ENCODE results near the gene NELL2. TPM values are rescaled to one million over a fixed set of nuclear protein-coding genes. Genes with fewer than 3 reads are reported as not detected.

Gene NELL2
- total RNA-seq, 1 experiment from 2014 or later = 1.1 TPM

DNA sequence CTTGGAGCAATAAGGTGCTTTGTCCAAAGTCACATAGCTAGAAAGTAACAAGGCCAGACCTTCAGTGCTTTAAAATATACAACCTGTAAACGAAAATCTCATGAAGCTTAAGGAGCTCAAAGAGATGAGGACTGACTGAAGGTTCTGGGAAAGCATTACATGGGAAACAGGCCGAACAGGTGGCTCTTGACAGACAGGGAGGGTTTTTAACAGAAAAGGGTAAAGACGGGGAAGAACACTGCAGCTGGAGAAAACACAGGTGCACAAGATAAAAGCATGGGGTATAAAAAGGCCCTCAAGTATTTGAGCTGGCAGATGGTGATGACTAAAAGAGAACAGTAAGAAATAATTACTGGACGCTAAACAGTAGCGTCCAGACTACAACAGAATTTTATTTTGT, 257.2 kb downstream of the NELL2 start (continued):
- no peak for TF ChIP-seq EZH2 (IDR thresholded peaks at IDR 0.05)
- no peak for TF ChIP-seq TCF7L2 (IDR thresholded peaks at IDR 0.05; ENCODE audit: borderline replicate concordance, extremely low read depth, insufficient read depth, insufficient read length)
- no peak for TF ChIP-seq ZFX (IDR thresholded peaks at IDR 0.05)
- no peak for TF ChIP-seq MAX (IDR thresholded peaks at IDR 0.05)

DNA sequence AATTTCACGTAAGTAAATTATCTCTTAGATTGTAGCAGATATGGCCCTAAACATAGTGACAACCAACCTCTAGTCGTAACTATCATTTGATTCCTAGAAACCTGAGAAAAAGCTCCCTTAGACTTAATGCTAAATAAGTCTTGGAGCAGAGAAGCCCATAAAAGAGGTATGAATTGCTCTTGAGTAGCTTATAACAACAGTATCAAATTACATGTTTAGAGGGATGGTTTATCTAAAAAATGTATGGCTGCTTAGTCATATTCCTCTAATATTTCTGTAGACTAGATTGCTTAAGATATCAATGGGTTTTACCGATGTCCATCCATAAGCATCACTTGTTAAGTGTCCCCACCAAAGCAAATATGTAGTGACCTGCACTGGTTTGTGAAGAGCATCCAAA, 259.7 kb downstream of the NELL2 start:
- H3K4me1 ChIP-seq (ENCODE audit: control insufficient read depth in 1 of 2, insufficient read depth in 2 of 2, low read length in 2 of 2) = no peaks in the 10 kb centered on the region
- H3K4me3 ChIP-seq (replicated peaks in 1 of 2; ENCODE audit: low read depth in 1 of 2, low read length in 2 of 2) = no peak overlapping the region
- H3K27me3 ChIP-seq (ENCODE audit: insufficient read depth, low read length) = peaks cover 4% of the 10 kb centered on the region; the same call in 1 of the 2 replicates
- H3K4me2 ChIP-seq (ENCODE audit: low read length) = no peak overlapping the region
- ChIA-PET CTCF (no interaction called here), RAD21 (ENCODE audit: low non-redundant PET in 1 of 2, low total read pairs in 2 of 2, uncharacterized antibody in 2 of 2, unreplicated experiment in 2 of 2) (no interaction called here), POLR2A (no interaction called here)
- TF ChIP-seq JUND (IDR thresholded peaks at IDR 0.05) = no peak
- ATAC-seq (no peak), DNase-seq (ENCODE audit: low read depth, low spot score) (no peak)
- BruUV-seq (replicated peaks) = no TSS peak
- no peaks in the 10 kb centered on the region for H3K79me2 ChIP-seq (ENCODE audit: insufficient read depth, low read length)
- H4K20me1 ChIP-seq (ENCODE audit: insufficient read depth) = no peaks in the 10 kb centered on the region
- no peak overlapping the region for H2AFZ ChIP-seq (ENCODE audit: low read depth, low read length, poor library complexity, severe bottlenecking)
- H3K36me3 ChIP-seq (ENCODE audit: control insufficient read depth in 1 of 2, insufficient read depth in 2 of 2, low read length in 2 of 2) = no peaks in the 10 kb centered on the region
- H3K9me2 ChIP-seq (ENCODE audit: insufficient read depth) = no peaks in the 10 kb centered on the region
- intact Hi-C loops (cut with micrococcal nuclease) = no loop called here
- no peaks in the 10 kb centered on the region for H3K9me3 ChIP-seq (ENCODE audit: control insufficient read depth in 1 of 2, insufficient read depth in 1 of 2, low read depth in 1 of 2, low read length in 2 of 2)
- H3K9ac ChIP-seq (ENCODE audit: low read length) = no peak overlapping the region
- H3K27ac ChIP-seq (ENCODE audit: low read depth, low read length) = no peak overlapping the region

DNA sequence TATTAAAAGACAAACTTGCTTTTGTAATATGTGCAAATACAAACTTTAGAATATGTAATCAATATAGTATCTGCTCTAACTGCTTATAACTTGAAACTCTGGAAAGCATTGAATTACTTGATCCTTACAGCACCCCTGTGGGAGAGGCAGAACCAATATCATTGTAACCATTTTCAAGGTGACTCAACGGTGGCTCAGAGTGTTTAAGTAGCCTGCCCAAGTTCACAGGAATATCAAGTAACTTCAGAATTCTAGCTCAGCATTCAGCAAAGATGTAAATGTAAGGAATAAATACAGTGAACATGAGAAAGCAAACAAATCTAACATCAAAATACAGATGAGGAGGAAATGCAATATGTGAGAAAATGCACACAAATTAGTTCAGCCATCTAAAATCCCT, 264.6 kb downstream of the NELL2 start:
- no peak overlapping the region for H3K27ac ChIP-seq (ENCODE audit: low read depth, low read length)
- H4K20me1 ChIP-seq (ENCODE audit: insufficient read depth) = no peaks in the 10 kb centered on the region
- ATAC-seq (no peak), DNase-seq (ENCODE audit: low read depth, low spot score) (no peak)
- intact Hi-C loops (cut with micrococcal nuclease) = no loop called here
- H3K9me3 ChIP-seq (ENCODE audit: control insufficient read depth in 1 of 2, insufficient read depth in 1 of 2, low read depth in 1 of 2, low read length in 2 of 2) = no peaks in the 10 kb centered on the region
- H3K36me3 ChIP-seq (ENCODE audit: control insufficient read depth in 1 of 2, insufficient read depth in 2 of 2, low read length in 2 of 2) = no peaks in the 10 kb centered on the region
- no peak for TF ChIP-seq JUND (IDR thresholded peaks at IDR 0.05)
- TF ChIP-seq MAX (IDR thresholded peaks at IDR 0.05) = no peak
- TF ChIP-seq SIN3A (IDR thresholded peaks at IDR 0.05; ENCODE audit: low read depth) = no peak
- no peak for TF ChIP-seq POLR2A (IDR thresholded peaks at IDR 0.05; ENCODE audit: borderline replicate concordance, extremely low read depth, insufficient read depth, insufficient read length)
- TF ChIP-seq EGR1 (IDR thresholded peaks at IDR 0.05; ENCODE audit: low read depth) = no peak
- TF ChIP-seq SRF (IDR thresholded peaks at IDR 0.05; ENCODE audit: low read depth) = no peak
- no peak for TF ChIP-seq ZNF274 (IDR thresholded peaks at IDR 0.05; ENCODE audit: low read depth, low read length)
- TF ChIP-seq, protein P1, sequence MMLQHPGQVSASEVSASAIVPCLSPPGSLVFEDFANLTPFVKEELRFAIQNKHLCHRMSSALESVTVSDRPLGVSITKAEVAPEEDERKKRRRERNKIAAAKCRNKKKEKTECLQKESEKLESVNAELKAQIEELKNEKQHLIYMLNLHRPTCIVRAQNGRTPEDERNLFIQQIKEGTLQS (IDR thresholded peaks at IDR 0.05) = no peak
- TF ChIP-seq, protein P2, sequence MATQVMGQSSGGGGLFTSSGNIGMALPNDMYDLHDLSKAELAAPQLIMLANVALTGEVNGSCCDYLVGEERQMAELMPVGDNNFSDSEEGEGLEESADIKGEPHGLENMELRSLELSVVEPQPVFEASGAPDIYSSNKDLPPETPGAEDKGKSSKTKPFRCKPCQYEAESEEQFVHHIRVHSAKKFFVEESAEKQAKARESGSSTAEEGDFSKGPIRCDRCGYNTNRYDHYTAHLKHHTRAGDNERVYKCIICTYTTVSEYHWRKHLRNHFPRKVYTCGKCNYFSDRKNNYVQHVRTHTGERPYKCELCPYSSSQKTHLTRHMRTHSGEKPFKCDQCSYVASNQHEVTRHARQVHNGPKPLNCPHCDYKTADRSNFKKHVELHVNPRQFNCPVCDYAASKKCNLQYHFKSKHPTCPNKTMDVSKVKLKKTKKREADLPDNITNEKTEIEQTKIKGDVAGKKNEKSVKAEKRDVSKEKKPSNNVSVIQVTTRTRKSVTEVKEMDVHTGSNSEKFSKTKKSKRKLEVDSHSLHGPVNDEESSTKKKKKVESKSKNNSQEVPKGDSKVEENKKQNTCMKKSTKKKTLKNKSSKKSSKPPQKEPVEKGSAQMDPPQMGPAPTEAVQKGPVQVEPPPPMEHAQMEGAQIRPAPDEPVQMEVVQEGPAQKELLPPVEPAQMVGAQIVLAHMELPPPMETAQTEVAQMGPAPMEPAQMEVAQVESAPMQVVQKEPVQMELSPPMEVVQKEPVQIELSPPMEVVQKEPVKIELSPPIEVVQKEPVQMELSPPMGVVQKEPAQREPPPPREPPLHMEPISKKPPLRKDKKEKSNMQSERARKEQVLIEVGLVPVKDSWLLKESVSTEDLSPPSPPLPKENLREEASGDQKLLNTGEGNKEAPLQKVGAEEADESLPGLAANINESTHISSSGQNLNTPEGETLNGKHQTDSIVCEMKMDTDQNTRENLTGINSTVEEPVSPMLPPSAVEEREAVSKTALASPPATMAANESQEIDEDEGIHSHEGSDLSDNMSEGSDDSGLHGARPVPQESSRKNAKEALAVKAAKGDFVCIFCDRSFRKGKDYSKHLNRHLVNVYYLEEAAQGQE (IDR thresholded peaks at IDR 0.05; ENCODE audit: low read depth) = no peak
- no peak for TF ChIP-seq EZH2 (IDR thresholded peaks at IDR 0.05)
- TF ChIP-seq ZFX (IDR thresholded peaks at IDR 0.05) = no peak
- TF ChIP-seq TCF7L2 (IDR thresholded peaks at IDR 0.05; ENCODE audit: borderline replicate concordance, extremely low read depth, insufficient read depth, insufficient read length) = no peak
- no peak for TF ChIP-seq POLR2AphosphoS5 (IDR thresholded peaks at IDR 0.05; ENCODE audit: low read depth, low read length)
- no TSS peak for BruUV-seq (replicated peaks)
- ChIA-PET POLR2A (no interaction called here), RAD21 (ENCODE audit: low non-redundant PET in 1 of 2, low total read pairs in 2 of 2, uncharacterized antibody in 2 of 2, unreplicated experiment in 2 of 2) (no interaction called here), CTCF (no interaction called here)
- H3K27me3 ChIP-seq (ENCODE audit: insufficient read depth, low read length) = 0 out of 2 replicates have a peak, but pooled peaks cover 4% of the 10 kb centered on the region
- no peaks in the 10 kb centered on the region for H3K79me2 ChIP-seq (ENCODE audit: insufficient read depth, low read length)
- no peaks in the 10 kb centered on the region for H3K4me1 ChIP-seq (ENCODE audit: control insufficient read depth in 1 of 2, insufficient read depth in 2 of 2, low read length in 2 of 2)
- no peak overlapping the region for H3K4me2 ChIP-seq (ENCODE audit: low read length)
- no peak overlapping the region for H2AFZ ChIP-seq (ENCODE audit: low read depth, low read length, poor library complexity, severe bottlenecking)
- H3K9me2 ChIP-seq (ENCODE audit: insufficient read depth) = no peaks in the 10 kb centered on the region
- no peak overlapping the region for H3K4me3 ChIP-seq (replicated peaks in 1 of 2; ENCODE audit: low read depth in 1 of 2, low read length in 2 of 2)
- no peak overlapping the region for H3K9ac ChIP-seq (ENCODE audit: low read length)

All from HCT116 (cell line).